ENCODE results near the gene GPX2.

DNA sequence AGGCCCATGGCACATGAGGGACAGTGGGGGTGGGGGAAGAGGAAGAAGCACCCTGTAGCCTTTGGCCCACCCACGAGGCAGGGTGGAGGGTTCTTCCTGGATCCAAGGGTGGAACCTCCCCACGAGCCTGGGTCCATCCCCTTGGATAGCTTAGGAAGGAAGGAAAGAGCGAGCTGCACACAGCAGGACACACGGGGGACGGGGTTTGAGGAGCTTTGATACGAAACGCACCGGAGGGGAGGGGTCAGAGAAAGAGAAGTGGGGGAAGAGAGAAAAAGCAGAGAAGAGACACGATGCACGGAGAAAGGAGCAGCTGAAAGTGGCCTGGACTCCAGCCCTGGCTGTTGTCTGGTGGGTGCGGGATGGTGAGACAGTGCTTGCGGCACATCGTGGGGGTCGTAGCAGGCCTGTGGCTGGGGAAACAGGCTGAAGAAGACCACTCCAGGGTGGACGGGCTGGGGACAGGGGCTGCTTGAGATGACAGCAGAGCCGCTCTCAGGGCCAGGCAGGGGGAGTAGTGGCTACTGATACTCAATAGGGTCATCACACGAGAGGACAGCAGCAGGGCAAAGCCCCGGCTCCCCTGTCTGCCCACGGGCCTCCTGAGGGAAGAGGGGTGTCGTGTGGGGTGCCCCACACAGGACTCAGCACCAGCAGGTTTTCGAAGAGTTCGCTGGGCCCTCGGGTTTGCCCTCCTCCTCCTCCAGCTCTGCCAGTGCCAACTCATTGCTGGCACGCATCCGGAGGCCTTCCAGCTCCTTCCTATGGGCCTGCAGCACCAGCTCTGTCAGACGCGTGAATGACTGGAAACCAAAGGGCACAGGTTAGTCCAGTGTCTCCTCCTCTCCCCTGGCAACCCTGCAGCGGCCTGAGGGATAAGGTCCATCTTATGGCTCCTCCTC lies 5.4 kb upstream of the GPX2 start:
- no peak for TF ChIP-seq POLR2A (IDR thresholded peaks at IDR 0.05)
- TF ChIP-seq, protein P1, sequence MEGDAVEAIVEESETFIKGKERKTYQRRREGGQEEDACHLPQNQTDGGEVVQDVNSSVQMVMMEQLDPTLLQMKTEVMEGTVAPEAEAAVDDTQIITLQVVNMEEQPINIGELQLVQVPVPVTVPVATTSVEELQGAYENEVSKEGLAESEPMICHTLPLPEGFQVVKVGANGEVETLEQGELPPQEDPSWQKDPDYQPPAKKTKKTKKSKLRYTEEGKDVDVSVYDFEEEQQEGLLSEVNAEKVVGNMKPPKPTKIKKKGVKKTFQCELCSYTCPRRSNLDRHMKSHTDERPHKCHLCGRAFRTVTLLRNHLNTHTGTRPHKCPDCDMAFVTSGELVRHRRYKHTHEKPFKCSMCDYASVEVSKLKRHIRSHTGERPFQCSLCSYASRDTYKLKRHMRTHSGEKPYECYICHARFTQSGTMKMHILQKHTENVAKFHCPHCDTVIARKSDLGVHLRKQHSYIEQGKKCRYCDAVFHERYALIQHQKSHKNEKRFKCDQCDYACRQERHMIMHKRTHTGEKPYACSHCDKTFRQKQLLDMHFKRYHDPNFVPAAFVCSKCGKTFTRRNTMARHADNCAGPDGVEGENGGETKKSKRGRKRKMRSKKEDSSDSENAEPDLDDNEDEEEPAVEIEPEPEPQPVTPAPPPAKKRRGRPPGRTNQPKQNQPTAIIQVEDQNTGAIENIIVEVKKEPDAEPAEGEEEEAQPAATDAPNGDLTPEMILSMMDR (IDR thresholded peaks at IDR 0.05): no peak
